ENCODE results near the gene HS6ST2. TPM values are rescaled to one million over a fixed set of nuclear protein-coding genes. Genes with fewer than 3 reads are reported as not detected.

HS6ST2 gene
- total and polyA plus RNA-seq, 2 donors, result 1.3 to 1.8 TPM

DNA sequence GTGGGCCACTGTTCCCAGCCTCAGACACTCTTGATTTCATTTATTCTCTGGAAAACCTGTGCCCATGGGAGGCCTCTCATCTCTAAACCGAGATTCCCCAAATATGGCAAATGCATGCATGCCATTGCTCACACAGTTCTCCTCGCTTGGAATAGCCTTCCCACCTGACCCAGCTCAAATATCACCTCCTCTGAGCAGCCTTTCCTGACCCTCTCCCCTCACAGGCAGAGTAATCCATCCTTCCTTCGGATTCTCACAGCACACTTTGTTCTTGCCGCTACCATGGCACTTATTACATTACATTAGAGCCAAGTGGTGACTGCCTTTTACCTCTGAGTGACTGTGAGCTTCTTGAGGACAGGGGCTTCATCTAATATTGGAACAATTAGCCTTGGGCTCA, 209.5 kb downstream of the HS6ST2 start:
- H3K36me3 ChIP-seq (ENCODE audit: control insufficient read depth in 2 of 2, insufficient read depth in 2 of 2, low read length in 1 of 2), result no peaks in the 10 kb centered on the region
- H3K4me3 ChIP-seq (ENCODE audit: low read length in 2 of 2), result no peak overlapping the region
- no peaks in the 10 kb centered on the region for H3K9me3 ChIP-seq (ENCODE audit: control insufficient read depth in 2 of 2, insufficient read depth in 1 of 2, low read length in 1 of 2)
- H3K4me1 ChIP-seq (ENCODE audit: control insufficient read depth in 2 of 2, insufficient read depth in 2 of 2, low read length in 2 of 2), result peaks cover 24 to 46% of the 10 kb centered on the region in 2 donors
- no peak overlapping the region for H3K27ac ChIP-seq (ENCODE audit: low read depth in 1 of 2, low read length in 1 of 2)
- no peaks in the 10 kb centered on the region for H3K27me3 ChIP-seq (ENCODE audit: control insufficient read depth in 2 of 2, insufficient read depth in 1 of 2, low read length in 1 of 2)
- no peak for DNase-seq (ENCODE audit: low read depth in 6 of 9, low spot score in 9 of 9)
- 94% methylated on average over 4 of the region's 4 CpGs for WGBS

DNA sequence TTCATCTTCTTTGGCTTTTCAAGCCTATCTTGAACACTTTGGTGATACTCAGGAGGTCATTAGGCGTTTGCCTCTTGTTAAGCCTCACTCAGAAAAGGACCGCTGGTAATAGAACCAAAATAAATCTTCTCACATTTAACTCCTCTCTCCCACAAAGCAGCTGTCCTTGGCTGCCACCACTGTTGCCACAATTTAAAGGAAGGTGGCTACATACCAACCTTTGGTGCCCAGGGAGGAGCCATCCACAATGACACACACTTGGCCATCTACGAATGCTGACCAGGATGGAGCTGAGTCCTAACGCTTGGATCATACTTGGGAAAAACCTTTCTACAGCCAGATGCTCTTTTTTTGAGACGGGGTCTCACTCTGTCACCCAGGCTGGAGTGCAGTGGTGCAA, 210.2 kb downstream of the HS6ST2 start:
- Histone ChIP-seq H3K27me3 (ENCODE audit: control insufficient read depth in 2 of 2, insufficient read depth in 1 of 2, low read length in 1 of 2) (no peaks in the 10 kb centered on the region), H3K9me3 (ENCODE audit: control insufficient read depth in 2 of 2, insufficient read depth in 1 of 2, low read length in 1 of 2) (no peaks in the 10 kb centered on the region), H3K36me3 (ENCODE audit: control insufficient read depth in 2 of 2, insufficient read depth in 2 of 2, low read length in 1 of 2) (no peaks in the 10 kb centered on the region), H3K4me1 (ENCODE audit: control insufficient read depth in 2 of 2, insufficient read depth in 2 of 2, low read length in 2 of 2) (peaks cover 24 to 46% of the 10 kb centered on the region in 2 donors), H3K27ac (ENCODE audit: low read depth in 1 of 2, low read length in 1 of 2) (no peak overlapping the region), H3K4me3 (ENCODE audit: low read length in 2 of 2) (no peak overlapping the region)
- 97% methylated on average over 5 of the region's 5 CpGs for WGBS
- no peak for DNase-seq (ENCODE audit: low read depth in 6 of 9, low spot score in 9 of 9)

DNA sequence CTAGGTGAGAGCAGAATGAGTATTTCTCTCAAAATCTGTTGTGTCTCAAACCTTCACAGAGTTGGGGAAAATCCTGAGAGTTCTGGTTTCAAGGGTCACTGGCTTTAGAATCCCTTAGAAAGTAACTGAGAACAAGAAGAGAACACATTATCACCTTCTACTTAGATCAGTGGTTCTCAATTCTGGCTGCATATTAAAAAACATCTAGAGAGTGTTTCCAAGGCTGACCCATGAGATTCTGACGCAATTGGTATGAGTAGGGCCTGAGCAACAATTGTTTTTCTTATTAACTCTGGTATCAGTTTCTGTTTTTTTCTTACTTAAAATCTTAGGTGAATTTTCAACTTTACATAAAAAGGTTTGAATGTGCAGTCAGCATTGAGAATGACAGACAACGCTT, 212.8 kb downstream of the HS6ST2 start:
- peak overlapping the region in 1 of 2 donors; percentile 50 for H3K27ac ChIP-seq (ENCODE audit: low read depth in 1 of 2, low read length in 1 of 2)
- WGBS, result 95% methylated on average over 2 of the region's 2 CpGs
- H3K27me3 ChIP-seq (ENCODE audit: control insufficient read depth in 2 of 2, insufficient read depth in 1 of 2, low read length in 1 of 2), result no peaks in the 10 kb centered on the region

DNA sequence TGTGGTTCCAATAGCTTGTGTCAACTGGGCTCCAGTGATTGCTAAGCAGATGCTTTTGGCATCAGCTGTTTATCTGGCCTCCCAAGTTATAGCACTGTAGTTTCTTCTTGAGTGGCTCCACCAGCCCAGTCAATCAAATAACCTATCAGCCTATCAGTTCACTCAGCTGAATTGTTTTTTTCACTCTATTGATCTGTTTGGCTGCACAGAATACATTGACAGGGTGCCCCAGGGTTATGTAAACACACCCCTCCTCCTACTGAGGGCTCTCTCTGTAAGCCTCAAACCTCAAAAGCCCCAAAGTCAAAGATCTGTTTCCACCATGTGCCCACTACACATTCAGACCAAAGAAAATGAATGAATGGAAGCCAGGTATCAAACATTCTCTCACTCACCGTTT, 214.0 kb downstream of the HS6ST2 start:
- WGBS, result 35% methylated on average over 1 of the region's 1 CpG
- Histone ChIP-seq H3K4me3 (ENCODE audit: low read length in 2 of 2) (no peak overlapping the region), H3K27ac (ENCODE audit: low read depth in 1 of 2, low read length in 1 of 2) (no peak overlapping the region), H3K4me1 (ENCODE audit: control insufficient read depth in 2 of 2, insufficient read depth in 2 of 2, low read length in 2 of 2) (peaks cover 4 to 19% of the 10 kb centered on the region in 2 donors), H3K36me3 (ENCODE audit: control insufficient read depth in 2 of 2, insufficient read depth in 2 of 2, low read length in 1 of 2) (no peaks in the 10 kb centered on the region), H3K27me3 (ENCODE audit: control insufficient read depth in 2 of 2, insufficient read depth in 1 of 2, low read length in 1 of 2) (no peaks in the 10 kb centered on the region), H3K9me3 (ENCODE audit: control insufficient read depth in 2 of 2, insufficient read depth in 1 of 2, low read length in 1 of 2) (no peaks in the 10 kb centered on the region)
- DNase-seq (ENCODE audit: low read depth in 6 of 9, low spot score in 9 of 9), result no peak

More for the DNA sequence above, 212.8 kb downstream of the HS6ST2 start:
- peaks cover 13 to 30% of the 10 kb centered on the region in 2 donors for H3K4me1 ChIP-seq (ENCODE audit: control insufficient read depth in 2 of 2, insufficient read depth in 2 of 2, low read length in 2 of 2)
- no peaks in the 10 kb centered on the region for H3K9me3 ChIP-seq (ENCODE audit: control insufficient read depth in 2 of 2, insufficient read depth in 1 of 2, low read length in 1 of 2)
- no peak overlapping the region for H3K4me3 ChIP-seq (ENCODE audit: low read length in 2 of 2)
- H3K36me3 ChIP-seq (ENCODE audit: control insufficient read depth in 2 of 2, insufficient read depth in 2 of 2, low read length in 1 of 2), result no peaks in the 10 kb centered on the region
- DNase-seq (ENCODE audit: low read depth in 6 of 9, low spot score in 9 of 9), result no peak

DNA sequence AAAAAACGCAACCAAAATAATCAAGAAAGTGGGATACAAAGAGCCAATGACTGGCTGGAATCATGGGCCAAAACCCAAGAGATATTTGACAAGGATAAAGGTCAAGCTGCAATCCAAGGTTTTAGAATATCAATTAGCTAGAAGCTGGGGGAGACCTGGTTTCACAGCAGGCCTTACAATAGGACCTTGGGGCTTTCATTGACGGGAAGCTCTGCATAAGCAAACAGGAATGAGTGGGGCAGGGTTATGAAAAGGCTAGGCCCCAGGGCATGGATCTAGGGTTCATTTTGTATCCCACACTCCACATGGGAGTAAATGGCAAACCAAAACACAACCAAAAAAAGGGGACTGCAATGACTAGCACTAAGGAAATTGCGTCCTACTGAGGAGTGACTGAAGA, 215.3 kb downstream of the HS6ST2 start:
- 98% methylated on average over 3 of the region's 3 CpGs for WGBS
- DNase-seq (ENCODE audit: low read depth in 6 of 9, low spot score in 9 of 9), result no peak
- no peak overlapping the region for H3K27ac ChIP-seq (ENCODE audit: low read depth in 1 of 2, low read length in 1 of 2)
- H3K27me3 ChIP-seq (ENCODE audit: control insufficient read depth in 2 of 2, insufficient read depth in 1 of 2, low read length in 1 of 2), result no peaks in the 10 kb centered on the region
- no peak overlapping the region for H3K4me3 ChIP-seq (ENCODE audit: low read length in 2 of 2)
- H3K9me3 ChIP-seq (ENCODE audit: control insufficient read depth in 2 of 2, insufficient read depth in 1 of 2, low read length in 1 of 2), result no peaks in the 10 kb centered on the region
- H3K4me1 ChIP-seq (ENCODE audit: control insufficient read depth in 2 of 2, insufficient read depth in 2 of 2, low read length in 2 of 2), result peaks cover 0 to 11% of the 10 kb centered on the region in 2 donors
- no peaks in the 10 kb centered on the region for H3K36me3 ChIP-seq (ENCODE audit: control insufficient read depth in 2 of 2, insufficient read depth in 2 of 2, low read length in 1 of 2)

DNA sequence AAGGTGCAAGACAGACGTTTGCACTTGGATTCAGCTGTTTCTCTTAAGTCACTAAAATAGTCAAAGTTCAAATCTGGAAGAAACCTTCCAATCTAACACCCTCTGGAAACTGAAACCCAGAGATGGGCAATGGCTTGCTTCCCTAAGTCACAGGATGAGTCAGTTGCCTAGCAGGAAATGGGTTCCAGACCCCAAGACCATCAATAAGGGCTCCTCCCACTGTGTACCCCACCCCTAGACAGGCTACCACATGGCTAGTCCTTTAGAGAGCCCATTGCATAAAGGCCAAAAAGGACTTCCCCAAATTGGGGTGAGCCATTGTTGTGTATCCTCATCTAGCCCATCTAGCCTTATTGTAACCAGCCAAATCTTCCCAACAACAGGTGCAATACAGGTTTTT, 216.2 kb downstream of the HS6ST2 start:
- peaks cover 1 to 17% of the 10 kb centered on the region in 2 donors for H3K4me1 ChIP-seq (ENCODE audit: control insufficient read depth in 2 of 2, insufficient read depth in 2 of 2, low read length in 2 of 2)
- no peaks in the 10 kb centered on the region for H3K27me3 ChIP-seq (ENCODE audit: control insufficient read depth in 2 of 2, insufficient read depth in 1 of 2, low read length in 1 of 2)
- no peak overlapping the region for H3K4me3 ChIP-seq (ENCODE audit: low read length in 2 of 2)
- no peaks in the 10 kb centered on the region for H3K36me3 ChIP-seq (ENCODE audit: control insufficient read depth in 2 of 2, insufficient read depth in 2 of 2, low read length in 1 of 2)
- 15% methylated on average over 1 of the region's 1 CpG for WGBS
- DNase-seq (ENCODE audit: low read depth in 6 of 9, low spot score in 9 of 9), result no peak
- no peaks in the 10 kb centered on the region for H3K9me3 ChIP-seq (ENCODE audit: control insufficient read depth in 2 of 2, insufficient read depth in 1 of 2, low read length in 1 of 2)
- no peak overlapping the region for H3K27ac ChIP-seq (ENCODE audit: low read depth in 1 of 2, low read length in 1 of 2)

DNA sequence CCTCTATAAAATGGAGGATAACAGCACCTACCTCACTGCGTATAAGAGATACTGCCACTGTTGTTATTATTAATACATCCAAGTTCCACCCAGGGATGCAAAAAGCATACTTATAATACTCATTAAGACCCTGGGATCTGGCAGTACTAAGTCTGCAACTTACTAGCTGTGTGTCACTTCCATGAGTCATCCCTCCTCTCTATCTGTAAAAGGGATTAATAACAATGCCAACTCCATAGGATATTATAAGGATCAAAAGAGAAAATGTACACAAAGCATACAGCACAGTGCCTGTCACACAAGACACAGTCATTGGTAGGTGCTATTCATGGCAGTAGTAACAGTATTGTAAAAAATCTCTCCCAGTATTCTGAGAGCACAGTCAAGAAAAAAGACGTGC, 216.7 kb downstream of the HS6ST2 start:
- no peaks in the 10 kb centered on the region for H3K27me3 ChIP-seq (ENCODE audit: control insufficient read depth in 2 of 2, insufficient read depth in 1 of 2, low read length in 1 of 2)

DNA sequence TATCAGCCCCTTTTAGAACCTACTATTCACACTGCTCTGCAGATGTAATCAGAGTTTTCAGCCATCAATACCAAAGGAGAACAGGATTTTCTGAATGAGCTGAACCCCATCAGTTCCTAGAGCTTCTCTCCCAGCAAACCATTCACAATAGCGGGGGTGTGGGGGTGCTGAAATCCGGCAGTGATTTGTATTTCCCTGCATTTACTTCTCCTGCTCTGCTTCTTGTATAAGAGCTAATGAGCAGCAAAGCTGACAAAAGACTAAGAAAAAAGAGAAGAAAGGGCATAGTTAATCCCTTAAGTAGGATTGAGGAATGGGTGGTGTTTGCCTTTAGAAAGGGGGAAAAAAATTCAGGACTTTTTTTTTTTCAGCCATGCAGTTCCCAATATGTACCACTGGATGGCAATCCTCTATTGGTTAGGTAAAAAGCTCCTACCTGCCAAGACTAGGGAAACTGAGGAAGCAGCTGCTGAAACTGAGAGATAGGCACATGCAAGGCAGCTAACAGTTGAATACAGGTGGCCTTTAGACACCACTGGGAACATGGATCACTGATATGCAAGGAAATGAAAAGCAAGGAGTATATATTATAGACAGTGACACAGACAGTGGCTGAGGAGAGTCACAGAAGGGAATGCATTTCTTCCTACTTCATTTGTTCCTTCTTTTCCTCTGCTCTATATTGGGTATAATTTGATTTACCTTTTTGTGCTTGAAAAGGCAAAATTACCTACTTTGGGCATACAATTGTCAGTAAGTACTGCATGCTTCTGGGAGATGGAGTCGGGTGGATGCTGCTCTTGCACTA, 217.9 kb downstream of the HS6ST2 start:
- no peak for DNase-seq (ENCODE audit: low read depth in 6 of 9, low spot score in 9 of 9)
- H3K27me3 ChIP-seq (ENCODE audit: control insufficient read depth in 2 of 2, insufficient read depth in 1 of 2, low read length in 1 of 2), result no peaks in the 10 kb centered on the region
- H3K4me1 ChIP-seq (ENCODE audit: control insufficient read depth in 2 of 2, insufficient read depth in 2 of 2, low read length in 2 of 2), result peaks cover 3 to 19% of the 10 kb centered on the region in 2 donors
- no peak overlapping the region for H3K27ac ChIP-seq (ENCODE audit: low read depth in 1 of 2, low read length in 1 of 2)
- H3K36me3 ChIP-seq (ENCODE audit: control insufficient read depth in 2 of 2, insufficient read depth in 2 of 2, low read length in 1 of 2), result no peaks in the 10 kb centered on the region
- H3K4me3 ChIP-seq (ENCODE audit: low read length in 2 of 2), result no peak overlapping the region
- WGBS, result 72% methylated on average over 3 of the region's 3 CpGs
- H3K9me3 ChIP-seq (ENCODE audit: control insufficient read depth in 2 of 2, insufficient read depth in 1 of 2, low read length in 1 of 2), result no peaks in the 10 kb centered on the region

More for the DNA sequence above, 216.7 kb downstream of the HS6ST2 start:
- DNase-seq (ENCODE audit: low read depth in 6 of 9, low spot score in 9 of 9), result no peak
- 95% methylated on average over 2 of the region's 2 CpGs for WGBS
- no peak overlapping the region for H3K27ac ChIP-seq (ENCODE audit: low read depth in 1 of 2, low read length in 1 of 2)
- H3K4me1 ChIP-seq (ENCODE audit: control insufficient read depth in 2 of 2, insufficient read depth in 2 of 2, low read length in 2 of 2), result peaks cover 3 to 19% of the 10 kb centered on the region in 2 donors
- no peaks in the 10 kb centered on the region for H3K9me3 ChIP-seq (ENCODE audit: control insufficient read depth in 2 of 2, insufficient read depth in 1 of 2, low read length in 1 of 2)
- H3K4me3 ChIP-seq (ENCODE audit: low read length in 2 of 2), result no peak overlapping the region
- H3K36me3 ChIP-seq (ENCODE audit: control insufficient read depth in 2 of 2, insufficient read depth in 2 of 2, low read length in 1 of 2), result no peaks in the 10 kb centered on the region

DNA sequence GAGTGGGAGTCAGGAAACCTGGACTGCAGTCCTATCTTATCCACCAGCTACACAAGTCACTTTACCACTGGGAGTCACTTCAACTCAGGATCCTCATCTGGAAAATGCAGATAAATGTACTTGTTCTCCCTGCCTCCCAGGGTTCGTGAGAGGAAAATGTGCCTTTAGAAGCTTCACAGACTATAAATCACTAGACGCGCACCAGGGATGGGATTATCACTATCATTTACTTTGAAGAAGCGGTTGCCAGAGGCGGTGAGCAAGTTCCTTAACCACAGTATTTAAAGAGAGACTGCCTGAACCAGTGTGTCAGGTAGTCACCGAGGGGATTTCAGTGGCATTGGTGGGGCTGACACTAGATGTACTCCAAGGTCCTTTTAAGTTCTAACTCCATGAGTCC, 219.5 kb downstream of the HS6ST2 start:
- H3K27me3 ChIP-seq (ENCODE audit: control insufficient read depth in 2 of 2, insufficient read depth in 1 of 2, low read length in 1 of 2), result no peaks in the 10 kb centered on the region
- H3K36me3 ChIP-seq (ENCODE audit: control insufficient read depth in 2 of 2, insufficient read depth in 2 of 2, low read length in 1 of 2), result no peaks in the 10 kb centered on the region
- H3K9me3 ChIP-seq (ENCODE audit: control insufficient read depth in 2 of 2, insufficient read depth in 1 of 2, low read length in 1 of 2), result no peaks in the 10 kb centered on the region
- H3K4me1 ChIP-seq (ENCODE audit: control insufficient read depth in 2 of 2, insufficient read depth in 2 of 2, low read length in 2 of 2), result peaks cover 3 to 17% of the 10 kb centered on the region in 2 donors
- no peak overlapping the region for H3K27ac ChIP-seq (ENCODE audit: low read depth in 1 of 2, low read length in 1 of 2)
- DNase-seq (ENCODE audit: low read depth in 6 of 9, low spot score in 9 of 9), result no peak
- H3K4me3 ChIP-seq (ENCODE audit: low read length in 2 of 2), result no peak overlapping the region
- WGBS, result 83% methylated on average over 6 of the region's 6 CpGs
